ENCODE results near the gene RDH11. TPM values are rescaled to one million over a fixed set of nuclear protein-coding genes. Genes with fewer than 3 reads are reported as not detected.
A peak's percentile ranks its signal among the peaks of the same experiment; 100 is the strongest.
"Not testable (repeated sequence)": the region's sequence is repeated elsewhere in the genome, so short reads cannot be mapped to it uniquely, and the experiment has no call there.

The RDH11 gene
- total RNA-seq, 2 experiments from 2014 or later: 13.6 to 14.2 TPM

GRCh38 chr14:67705211-67705610, 9.6 kb upstream of the RDH11 start:
- Histone ChIP-seq H3K4me1 (ENCODE audit: insufficient read depth, low read length) (no peaks in the 10 kb centered on the region), H3K4me3 (ENCODE audit: low read length) (no peak overlapping the region), H3K9me3 (ENCODE audit: control insufficient read depth in 1 of 2, insufficient read depth in 1 of 2, low read length in 2 of 2) (peaks cover 0 to 3% of the 10 kb centered on the region in 2 experiments), H3K27me3 (ENCODE audit: control insufficient read depth in 1 of 2, insufficient read depth in 2 of 2, low read length in 2 of 2) (no peaks in the 10 kb centered on the region), H3K27ac (ENCODE audit: low read depth in 1 of 2, low read length in 2 of 2) (no peak overlapping the region), H3K36me3 (ENCODE audit: insufficient read depth, low read length) (no peaks in the 10 kb centered on the region)
- Mint-ChIP-seq H3K36me3 (ENCODE audit: low read depth) (no peaks in the 10 kb centered on the region), H3K27ac (no peak overlapping the region), H3K4me1 (ENCODE audit: low read depth) (no peaks in the 10 kb centered on the region), H3K9me3 (peaks cover 5% of the 10 kb centered on the region), H3K4me3 (no peak overlapping the region), H3K27me3 (peaks cover 3% of the 10 kb centered on the region)
- intact Hi-C loops (cut with DNase I, micrococcal nuclease): loop anchor here (2.0 to 10.0 kb wide), 3 partner anchors 178 to 540 kb away; no protein-coding TSS in a partner anchor
- ATAC-seq (ENCODE audit: poor library complexity) (no peak), DNase-seq (no peak)
- ChIA-PET CTCF (interaction anchor here (0.6 to 4.0 kb wide), 13 partner anchors 8 to 279 kb away, joined by 3 to 21 read pairs (median 6); partner anchors contain the start of genes PIGH and RDH11), POLR2A (interaction anchor here (0.7 to 1.5 kb wide), 4 partner anchors 10 to 346 kb away, joined by 3 to 14 read pairs (median 4); partner anchors contain the start of genes ATP6V1D, RDH11 and VTI1B)
- TF ChIP-seq CTCF (IDR thresholded peaks at IDR 0.05): no peak

DNA sequence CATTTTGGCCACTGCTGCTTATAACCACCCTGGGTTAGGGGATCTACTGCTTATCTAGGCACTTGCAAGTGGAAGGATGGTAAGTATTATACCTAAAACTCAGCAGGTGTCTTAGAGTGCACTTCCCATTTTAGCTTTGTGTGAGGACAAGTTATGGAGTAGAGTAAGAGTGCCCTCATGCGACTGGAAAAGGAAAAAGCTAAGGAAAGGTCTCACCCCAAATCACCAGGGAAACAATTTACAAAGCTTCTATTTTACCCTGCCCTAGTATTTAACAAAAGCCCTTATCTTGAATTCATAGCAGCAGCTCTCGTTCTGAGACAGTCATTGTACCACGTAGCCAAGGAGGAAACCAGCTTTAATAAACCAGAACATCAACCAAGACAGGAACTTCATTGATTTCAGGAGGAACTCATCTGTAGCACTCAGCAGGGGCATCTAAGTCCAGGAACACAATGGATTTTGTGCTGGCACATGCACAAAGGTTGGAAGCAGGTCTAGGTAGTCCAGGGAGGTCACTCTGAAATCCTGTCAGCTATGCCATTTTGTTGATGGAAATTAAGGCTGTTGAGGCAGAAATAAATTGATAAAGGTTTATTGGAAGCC, 9.0 kb upstream of the RDH11 start:
- H3K9me3 Mint-ChIP-seq: peaks cover under 1% of the 10 kb centered on the region
- CTCF ChIA-PET: interaction anchor here (0.6 to 4.0 kb wide), 19 partner anchors 9 to 278 kb away, joined by 3 to 21 read pairs (median 4); partner anchors contain the start of genes PIGH, RDH11 and VTI1B
- peak in 7 of 14 experiments; percentile 9 to 82 (median 45) for DNase-seq
- H3K36me3 Mint-ChIP-seq (ENCODE audit: low read depth): no peaks in the 10 kb centered on the region
- H3K27me3 ChIP-seq (ENCODE audit: control insufficient read depth in 1 of 2, insufficient read depth in 2 of 2, low read length in 2 of 2): no peaks in the 10 kb centered on the region
- intact Hi-C loops (cut with DNase I, micrococcal nuclease): loop anchor here (1.0 to 10.0 kb wide), 8 partner anchors 37 to 540 kb away; no protein-coding TSS in a partner anchor
- peaks cover 3% of the 10 kb centered on the region for H3K27me3 Mint-ChIP-seq
- no peaks in the 10 kb centered on the region for H3K4me1 ChIP-seq (ENCODE audit: insufficient read depth, low read length)
- peak; percentile 75 for TF ChIP-seq CTCF (IDR thresholded peaks at IDR 0.05)
- H3K27ac ChIP-seq (ENCODE audit: low read depth in 1 of 2, low read length in 2 of 2): no peak overlapping the region
- no peak overlapping the region for H3K4me3 Mint-ChIP-seq
- H3K36me3 ChIP-seq (ENCODE audit: insufficient read depth, low read length): no peaks in the 10 kb centered on the region
- H3K4me3 ChIP-seq (ENCODE audit: low read length): no peak overlapping the region
- H3K4me1 Mint-ChIP-seq (ENCODE audit: low read depth): no peaks in the 10 kb centered on the region
- peaks cover 0 to 3% of the 10 kb centered on the region in 2 experiments for H3K9me3 ChIP-seq (ENCODE audit: control insufficient read depth in 1 of 2, insufficient read depth in 1 of 2, low read length in 2 of 2)
- POLR2A ChIA-PET: interaction anchor here (0.6 to 1.5 kb wide), 9 partner anchors 9 to 345 kb away, joined by 3 to 14 read pairs (median 4); partner anchors contain the start of genes ARG2, ATP6V1D, PIGH and RDH11
- peak; percentile 86 for ATAC-seq (ENCODE audit: poor library complexity)
- H3K27ac Mint-ChIP-seq: no peak overlapping the region

GRCh38 chr14:67703997-67704396, 8.4 kb upstream of the RDH11 start:
- no peaks in the 10 kb centered on the region for H3K36me3 ChIP-seq (ENCODE audit: insufficient read depth, low read length)
- no peak for DNase-seq
- no peaks in the 10 kb centered on the region for H3K9me3 Mint-ChIP-seq
- no peaks in the 10 kb centered on the region for H3K4me1 Mint-ChIP-seq (ENCODE audit: low read depth)
- H3K36me3 Mint-ChIP-seq (ENCODE audit: low read depth): no peaks in the 10 kb centered on the region
- no peak for TF ChIP-seq CTCF (IDR thresholded peaks at IDR 0.05)
- intact Hi-C loops (cut with DNase I, micrococcal nuclease): loop anchor here (1.0 to 10.0 kb wide), 8 partner anchors 37 to 539 kb away; no protein-coding TSS in a partner anchor
- no peak overlapping the region for H3K27ac Mint-ChIP-seq
- ATAC-seq (ENCODE audit: poor library complexity): no peak
- CTCF ChIA-PET: interaction anchor here (0.7 to 4.0 kb wide), 16 partner anchors 10 to 277 kb away, joined by 3 to 21 read pairs (median 6); partner anchors contain the start of genes PIGH, RDH11 and VTI1B
- H3K4me3 Mint-ChIP-seq: no peak overlapping the region
- H3K27ac ChIP-seq (ENCODE audit: low read depth in 1 of 2, low read length in 2 of 2): no peak overlapping the region
- H3K4me3 ChIP-seq (ENCODE audit: low read length): no peak overlapping the region
- H3K27me3 ChIP-seq (ENCODE audit: control insufficient read depth in 1 of 2, insufficient read depth in 2 of 2, low read length in 2 of 2): no peaks in the 10 kb centered on the region
- H3K27me3 Mint-ChIP-seq: peaks cover 3% of the 10 kb centered on the region
- POLR2A ChIA-PET: interaction anchor here (0.6 to 1.5 kb wide), 8 partner anchors 9 to 283 kb away, joined by 3 to 14 read pairs (median 4); partner anchors contain the start of genes ARG2, PIGH, RDH11 and TMEM229B
- peaks cover 0 to 3% of the 10 kb centered on the region in 2 experiments for H3K9me3 ChIP-seq (ENCODE audit: control insufficient read depth in 1 of 2, insufficient read depth in 1 of 2, low read length in 2 of 2)
- H3K4me1 ChIP-seq (ENCODE audit: insufficient read depth, low read length): no peaks in the 10 kb centered on the region

DNA sequence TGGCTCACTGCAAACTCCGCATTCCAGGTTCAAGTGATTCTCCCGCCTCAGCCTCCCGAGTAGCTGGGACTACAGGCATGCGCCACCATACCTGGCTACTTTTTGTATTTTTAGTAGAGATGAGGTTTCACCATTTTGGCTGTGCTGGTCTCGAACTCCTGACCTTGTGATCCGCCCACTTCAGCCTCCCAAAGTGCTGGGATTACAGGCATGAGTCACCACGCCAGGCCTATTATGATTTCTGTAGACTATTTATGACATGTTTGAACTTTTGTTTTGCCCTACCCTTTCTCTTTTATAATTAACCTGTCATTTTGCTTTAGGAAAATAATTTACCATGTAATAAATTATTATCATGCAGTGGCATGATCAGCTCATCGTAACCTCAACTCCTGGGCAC, 5.9 kb upstream of the RDH11 start, which contains the start of gene RDH12:
Gene RDH12, plus strand, starts transcription at position 395 of the 400 bp plus-strand sequence. CDS start 20,757 bp downstream, outside the sequence.
- H3K4me3 Mint-ChIP-seq; H3K27ac ChIP-seq (ENCODE audit: low read depth in 1 of 2, low read length in 2 of 2); ATAC-seq (ENCODE audit: poor library complexity); H3K4me1 ChIP-seq (ENCODE audit: insufficient read depth, low read length); H3K4me1 Mint-ChIP-seq (ENCODE audit: low read depth); H3K4me3 ChIP-seq (ENCODE audit: low read length); H3K36me3 ChIP-seq (ENCODE audit: insufficient read depth, low read length); H3K36me3 Mint-ChIP-seq (ENCODE audit: low read depth); DNase-seq; H3K9me3 ChIP-seq (ENCODE audit: control insufficient read depth in 1 of 2, insufficient read depth in 1 of 2, low read length in 2 of 2); H3K27me3 ChIP-seq (ENCODE audit: control insufficient read depth in 1 of 2, insufficient read depth in 2 of 2, low read length in 2 of 2); H3K27me3 Mint-ChIP-seq; POLR2A ChIA-PET; H3K9me3 Mint-ChIP-seq; H3K27ac Mint-ChIP-seq: not testable (repeated sequence)
- CTCF ChIA-PET: interaction anchor here (0.7 to 4.0 kb wide), 3 partner anchors 83 to 133 kb away, joined by 3 to 18 read pairs (median 5); no protein-coding TSS in a partner anchor
- intact Hi-C loops (cut with DNase I, micrococcal nuclease): loop anchor here (5.0 to 10.0 kb wide), 2 partner anchors 34 to 537 kb away; no protein-coding TSS in a partner anchor
